ENCODE results near the gene IP6K2.

Gene IP6K2

DNA sequence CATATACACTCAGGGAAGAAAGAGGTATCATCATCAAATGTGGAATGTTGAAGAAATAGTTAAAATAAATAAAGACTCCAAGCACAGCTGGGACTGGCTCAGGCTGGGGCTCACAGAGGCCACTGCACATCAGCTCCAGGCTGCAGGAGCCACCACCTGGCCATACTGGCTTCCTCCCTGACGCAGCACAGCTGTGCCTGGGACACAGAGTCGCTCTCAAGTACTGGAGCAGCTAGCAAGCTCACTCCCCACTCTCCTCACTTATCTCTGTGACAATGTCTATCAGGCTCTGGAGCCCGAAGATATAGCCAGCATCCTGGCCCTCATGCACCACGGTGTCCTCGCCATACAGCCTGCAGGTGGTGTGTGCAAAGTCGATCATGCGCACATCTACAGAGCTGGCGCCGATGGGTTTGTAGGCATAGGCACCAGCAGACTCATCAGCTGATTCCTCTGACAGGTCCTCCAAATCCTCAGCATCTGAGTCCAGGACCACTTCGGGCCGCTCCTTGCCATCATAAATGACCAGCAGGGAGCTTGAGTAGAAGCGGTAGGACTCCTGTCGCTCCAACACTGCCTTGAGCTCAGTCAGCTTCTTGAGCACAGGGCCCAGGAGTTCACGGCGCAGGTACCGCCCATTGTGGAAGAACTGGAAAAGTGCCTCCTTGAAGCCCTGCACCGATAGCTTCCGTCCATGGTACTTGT is 28.8 kb downstream of the IP6K2 start:
- no peak for DNase-seq

DNA sequence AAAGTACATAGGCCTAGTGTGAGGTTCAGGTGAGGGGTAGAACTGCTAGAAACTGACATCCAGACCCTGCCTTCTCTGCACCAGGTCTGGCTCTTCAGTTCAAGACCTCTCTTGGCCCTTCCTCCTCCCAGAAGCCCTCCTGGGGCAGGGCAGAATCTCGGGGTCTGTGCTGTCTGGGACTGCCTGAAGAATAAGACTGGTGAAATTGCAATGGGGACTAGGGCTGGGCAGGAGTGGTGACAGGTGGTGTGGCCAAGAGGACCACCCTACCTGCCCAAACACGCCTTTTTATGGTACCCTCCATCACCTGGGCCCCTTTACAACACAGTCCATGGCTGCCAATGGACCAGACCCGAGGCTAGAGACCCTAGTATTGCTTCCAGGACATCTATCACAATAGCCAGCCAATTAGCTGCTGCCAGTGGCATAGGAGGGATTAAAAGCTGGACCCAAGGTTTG is 29.8 kb downstream of the IP6K2 start:
- DNase-seq, result no peak

DNA sequence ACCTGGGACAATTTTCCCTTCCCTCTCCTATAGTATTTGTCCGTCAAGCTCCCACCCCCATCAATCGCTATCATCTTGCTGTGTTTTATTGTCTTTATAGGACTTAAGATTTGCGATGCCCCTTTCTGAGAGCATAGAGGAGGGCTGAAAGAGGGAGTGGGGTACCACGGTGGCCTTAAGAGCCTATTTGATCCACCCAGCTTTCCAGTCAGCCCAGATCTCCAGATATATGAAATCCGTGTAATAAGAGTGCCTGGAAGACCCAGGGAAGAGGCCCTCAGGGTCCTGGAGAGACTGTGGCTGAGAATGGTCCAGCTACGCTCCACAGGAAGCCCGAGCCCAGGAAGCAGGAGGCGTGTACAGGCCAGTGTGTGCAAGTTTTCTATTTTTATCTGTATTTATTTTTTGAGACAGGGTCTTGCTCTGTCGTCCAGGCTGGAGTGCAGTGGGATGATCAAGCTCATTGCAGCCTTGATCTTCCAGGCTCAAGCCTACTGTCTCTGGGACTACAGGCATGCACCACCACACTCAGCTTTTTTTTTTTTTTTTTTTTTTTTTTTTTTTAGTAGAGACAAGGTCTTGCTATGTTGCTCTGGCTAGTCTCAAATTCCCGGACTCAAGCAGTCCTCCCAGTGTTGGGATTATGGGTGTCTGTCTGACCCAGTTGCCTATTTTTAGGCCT is 30.3 kb downstream of the IP6K2 start:
- no peak for DNase-seq

DNA sequence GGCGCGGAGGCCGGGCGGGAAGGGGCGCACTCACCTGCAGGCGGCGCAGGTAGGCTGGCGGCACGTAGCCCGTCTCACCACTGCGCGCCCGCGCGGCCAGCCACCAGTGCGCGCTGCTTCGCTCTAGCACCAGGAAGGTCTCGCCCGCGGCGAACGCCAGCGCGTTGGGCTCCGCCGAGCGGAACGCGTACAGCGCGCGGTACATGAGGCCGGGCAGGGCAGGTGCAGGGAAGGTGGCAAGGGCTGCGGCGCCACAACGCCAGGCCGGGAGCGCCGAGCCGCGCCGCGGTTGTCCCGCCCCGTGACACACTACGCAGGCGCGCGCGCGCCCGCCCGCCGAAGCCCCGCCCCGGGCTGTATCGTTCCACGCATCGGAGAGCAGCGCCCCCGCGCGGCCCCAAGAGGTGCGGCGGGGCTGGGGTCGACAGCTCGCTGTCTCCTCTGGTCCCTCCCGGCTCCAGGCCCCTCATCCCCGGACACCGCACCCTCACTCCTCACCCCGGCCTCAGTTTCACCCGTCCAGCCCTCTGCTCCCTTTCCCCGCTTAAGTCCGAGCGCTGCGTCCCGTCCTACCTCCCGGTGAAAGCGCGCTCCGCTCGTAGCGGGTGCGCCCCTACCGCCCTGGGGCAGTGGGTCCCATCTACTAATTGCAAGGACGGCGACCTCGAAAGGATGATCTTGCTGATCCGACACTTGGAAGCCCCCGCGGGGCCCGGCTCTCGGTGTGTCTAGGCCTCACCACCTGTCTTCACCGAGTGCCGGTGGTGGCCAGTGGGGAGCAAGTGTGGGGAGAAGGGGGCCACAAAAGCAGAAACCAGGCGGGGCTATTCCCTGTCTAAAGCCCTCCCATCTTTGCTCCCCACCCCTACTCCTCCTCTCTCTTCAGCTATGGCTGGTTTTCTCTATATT is 31.2 kb downstream of the IP6K2 start, which contains the start of gene NCKIPSD:
TSS of gene NCKIPSD (minus strand) at position 313 of the 909 bp plus-strand sequence. CDS start at position 205, 108 bp downstream.
- DNase-seq, result peak; percentile 95

DNA sequence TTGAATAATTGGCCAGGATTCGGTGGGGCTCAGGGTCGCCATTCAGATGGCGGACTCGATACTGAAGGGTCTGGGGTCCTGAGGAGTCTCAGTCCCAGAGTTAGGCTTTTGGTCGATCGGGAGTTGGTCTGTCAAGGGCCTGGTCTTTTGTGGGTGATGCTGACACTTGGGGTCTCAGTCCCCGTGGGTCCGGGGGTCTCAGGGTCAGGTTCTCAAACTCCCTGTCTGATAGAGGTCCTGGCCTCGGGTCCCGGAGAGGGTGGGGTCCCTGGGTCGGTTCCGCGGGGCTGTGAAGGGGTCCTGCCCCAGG is 31.8 kb downstream of the IP6K2 start:
- no peak for DNase-seq

DNA sequence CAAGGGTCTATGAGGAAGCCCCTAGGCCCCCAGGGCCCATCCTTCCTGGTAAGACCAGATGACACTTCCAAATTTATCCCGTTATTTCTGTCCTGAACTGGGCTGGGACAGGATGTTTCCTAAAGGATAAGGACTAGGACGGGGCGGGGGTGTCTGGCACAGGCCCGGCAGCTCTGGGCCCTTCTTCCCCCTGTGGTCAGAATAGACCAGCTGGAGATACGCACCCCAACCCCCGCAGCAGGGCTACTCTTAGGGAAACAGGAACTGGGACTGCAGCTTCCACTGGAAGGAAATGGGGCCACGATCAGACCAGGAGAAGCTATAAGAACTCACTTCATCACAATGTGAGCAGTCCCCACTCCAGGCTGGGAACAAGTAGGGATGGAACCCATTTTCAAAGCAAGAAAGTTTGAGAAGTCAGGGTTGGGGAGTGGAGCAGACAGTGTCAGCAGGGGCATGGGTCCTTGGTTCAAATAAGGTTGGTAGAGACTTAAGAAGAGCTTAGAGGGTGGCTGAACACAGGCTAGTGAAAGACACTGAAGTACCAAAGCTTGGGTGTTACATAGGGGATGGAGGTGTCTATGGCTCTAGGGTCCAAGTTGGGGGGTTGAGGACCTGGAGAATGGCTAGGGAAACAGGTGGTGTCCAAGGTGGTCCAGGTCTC is 32.4 kb downstream of the IP6K2 start:
- DNase-seq, result no peak

DNA sequence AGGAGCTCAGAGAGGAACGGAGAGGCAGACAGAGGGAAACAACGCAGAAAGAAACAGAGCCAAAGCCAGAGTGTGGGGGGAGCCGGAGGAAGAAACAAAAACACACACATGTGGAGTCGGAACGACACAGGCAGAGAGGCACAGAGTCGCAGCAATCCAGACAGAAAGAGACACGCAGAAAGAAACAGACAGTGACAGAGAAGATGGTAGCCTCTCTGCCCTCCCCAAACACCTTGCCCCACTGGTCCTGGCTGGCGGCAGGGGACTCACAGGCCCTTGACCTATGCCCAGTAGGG is 33.0 kb downstream of the IP6K2 start:
- DNase-seq, result no peak

DNA sequence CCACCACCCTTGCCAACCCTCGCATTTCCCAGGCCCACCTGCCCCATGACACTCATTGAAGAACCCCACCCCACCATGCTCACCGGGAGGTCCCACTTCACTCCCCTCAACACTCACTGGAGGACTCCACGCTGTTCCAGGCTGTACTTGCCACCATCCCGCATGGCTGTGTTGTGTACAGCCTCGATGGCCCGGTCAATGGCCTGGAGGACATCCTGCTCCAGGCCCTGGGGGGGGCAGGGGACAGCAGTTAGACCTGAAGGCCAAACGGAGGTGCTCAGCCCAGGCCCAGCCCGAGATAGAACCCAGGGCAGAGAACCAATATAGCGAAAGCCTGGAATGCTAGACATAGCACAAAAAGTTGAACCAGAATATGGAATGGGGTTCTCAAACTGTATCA is 34.2 kb downstream of the IP6K2 start:
- no peak for DNase-seq

DNA sequence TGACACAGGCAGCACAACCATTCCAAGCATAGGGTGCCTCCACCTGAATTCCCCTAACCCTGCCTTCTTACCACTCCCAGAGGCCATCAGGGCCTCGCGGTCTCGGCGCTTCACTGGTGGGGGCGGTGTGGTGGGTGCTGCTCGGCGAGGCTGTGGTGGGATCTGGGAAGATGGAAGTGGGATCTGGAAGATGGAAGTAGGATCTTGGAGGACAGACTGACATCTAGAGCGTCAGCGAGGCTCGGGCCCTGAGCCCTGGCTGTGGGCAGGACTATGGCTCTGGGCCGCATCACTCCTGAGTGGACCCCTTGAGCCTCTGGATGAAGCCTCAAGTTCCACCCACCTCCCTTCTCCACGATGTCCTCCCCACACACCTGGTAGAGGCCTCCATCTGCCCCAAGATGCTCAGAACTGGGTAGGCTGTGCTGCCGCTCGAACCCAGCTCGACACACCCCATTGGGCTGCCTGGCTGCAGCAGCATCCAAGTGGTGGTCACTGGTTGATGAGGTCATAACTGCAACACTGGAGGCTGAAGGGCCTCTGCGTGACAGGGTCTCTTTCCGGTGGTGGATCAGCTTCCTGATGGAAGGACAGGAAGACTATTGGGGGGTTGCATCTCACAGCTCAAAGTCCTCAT is 34.9 kb downstream of the IP6K2 start:
- no peak for DNase-seq

DNA sequence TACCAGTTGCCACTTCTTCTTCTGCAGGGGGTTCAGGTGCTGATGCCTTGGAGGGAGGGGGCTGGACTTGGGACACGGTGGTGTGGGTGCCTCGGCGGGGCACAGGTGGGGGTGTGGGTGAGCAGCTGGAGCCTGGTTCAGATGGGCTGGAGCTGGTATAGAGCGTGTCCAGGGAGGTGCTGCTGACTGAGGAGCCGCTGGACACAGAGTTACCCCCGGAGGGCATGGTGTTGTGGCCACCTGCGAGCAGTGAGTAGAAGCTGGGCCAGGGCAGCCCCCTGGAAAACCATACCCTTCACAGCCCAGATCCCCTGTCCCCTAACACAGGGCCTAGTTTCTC is 35.5 kb downstream of the IP6K2 start:
- no peak for DNase-seq

DNA sequence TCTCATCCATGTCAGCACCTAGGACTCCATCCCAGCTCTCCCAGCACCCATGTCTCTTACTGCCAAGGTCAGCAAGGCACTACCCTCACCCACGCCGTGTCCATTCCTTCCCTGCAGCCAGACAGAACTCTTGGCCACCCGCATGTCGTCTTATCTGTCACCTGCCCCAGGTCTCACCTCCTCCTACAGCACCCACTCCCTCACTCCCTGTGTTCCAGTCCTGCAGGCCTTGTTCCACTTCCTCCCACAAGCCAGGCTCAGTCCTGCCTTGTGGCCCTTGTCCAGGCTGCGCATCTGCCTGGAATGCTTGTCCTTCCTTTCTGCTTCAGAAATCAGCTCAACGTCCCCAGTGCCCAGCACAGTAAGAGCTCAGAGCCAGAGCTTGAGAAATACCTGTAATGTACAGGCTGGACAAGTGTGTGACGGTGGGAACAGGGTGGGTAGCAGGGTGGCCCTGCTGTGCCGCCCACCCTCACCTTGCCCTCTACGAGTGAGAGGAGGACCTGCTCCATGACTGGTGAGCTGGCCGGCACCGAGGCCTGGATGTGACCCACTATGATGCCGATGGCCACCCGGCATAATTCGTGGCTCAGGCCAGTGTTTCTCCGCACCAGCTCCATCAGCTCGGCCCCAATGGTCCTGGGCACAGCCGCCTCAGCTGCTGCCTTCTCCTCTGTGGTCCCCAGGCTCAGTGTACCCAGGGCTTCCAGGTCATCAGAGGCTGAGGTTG is 36.0 kb downstream of the IP6K2 start:
- DNase-seq, result no peak

DNA sequence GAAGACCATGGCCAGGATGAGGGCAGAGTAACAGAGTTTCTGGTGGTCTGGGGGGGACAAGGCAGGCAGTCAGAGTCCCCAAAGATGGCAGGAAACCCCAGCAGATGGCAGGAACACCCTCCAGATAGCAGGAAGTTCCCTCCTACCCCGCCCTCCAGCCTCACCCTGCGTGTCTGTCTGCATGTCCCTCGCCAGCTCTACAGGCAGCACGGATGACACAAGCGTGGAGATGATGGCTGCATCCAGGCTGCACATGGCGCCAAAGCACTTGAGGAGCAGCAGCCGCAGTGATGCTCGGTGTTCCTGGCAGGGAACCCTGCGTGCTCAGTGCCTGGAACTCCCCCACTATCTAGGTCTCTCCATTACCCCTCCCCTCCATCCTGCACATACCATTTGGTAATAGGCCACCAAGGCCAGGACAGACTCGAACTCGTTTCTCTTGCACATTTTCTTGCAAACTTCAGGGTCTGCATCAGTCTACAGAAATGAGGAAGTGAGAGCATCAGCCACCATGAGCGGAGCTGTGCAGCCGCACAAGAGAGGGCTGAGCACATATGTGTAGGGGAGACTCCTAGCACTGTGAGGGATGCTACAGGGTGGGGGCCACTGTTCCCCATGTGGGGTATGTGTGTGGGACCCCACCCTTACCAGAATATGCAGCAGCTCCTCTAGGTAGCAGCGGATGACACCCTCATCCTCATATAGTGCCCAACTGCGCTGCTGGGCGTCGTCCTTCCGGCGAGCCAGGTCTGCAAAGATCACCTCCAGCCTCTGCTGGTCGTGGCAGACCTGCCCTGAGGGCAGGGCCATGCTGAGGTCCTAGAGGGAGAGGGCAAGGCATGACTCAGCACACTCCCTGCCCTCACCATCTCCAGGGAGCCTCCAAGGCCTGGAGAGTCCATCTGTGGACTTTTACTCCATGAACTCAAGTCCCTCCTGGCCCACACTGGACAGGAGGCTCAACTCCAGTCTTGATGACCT is 37.3 kb downstream of the IP6K2 start:
- DNase-seq, result no peak

DNA sequence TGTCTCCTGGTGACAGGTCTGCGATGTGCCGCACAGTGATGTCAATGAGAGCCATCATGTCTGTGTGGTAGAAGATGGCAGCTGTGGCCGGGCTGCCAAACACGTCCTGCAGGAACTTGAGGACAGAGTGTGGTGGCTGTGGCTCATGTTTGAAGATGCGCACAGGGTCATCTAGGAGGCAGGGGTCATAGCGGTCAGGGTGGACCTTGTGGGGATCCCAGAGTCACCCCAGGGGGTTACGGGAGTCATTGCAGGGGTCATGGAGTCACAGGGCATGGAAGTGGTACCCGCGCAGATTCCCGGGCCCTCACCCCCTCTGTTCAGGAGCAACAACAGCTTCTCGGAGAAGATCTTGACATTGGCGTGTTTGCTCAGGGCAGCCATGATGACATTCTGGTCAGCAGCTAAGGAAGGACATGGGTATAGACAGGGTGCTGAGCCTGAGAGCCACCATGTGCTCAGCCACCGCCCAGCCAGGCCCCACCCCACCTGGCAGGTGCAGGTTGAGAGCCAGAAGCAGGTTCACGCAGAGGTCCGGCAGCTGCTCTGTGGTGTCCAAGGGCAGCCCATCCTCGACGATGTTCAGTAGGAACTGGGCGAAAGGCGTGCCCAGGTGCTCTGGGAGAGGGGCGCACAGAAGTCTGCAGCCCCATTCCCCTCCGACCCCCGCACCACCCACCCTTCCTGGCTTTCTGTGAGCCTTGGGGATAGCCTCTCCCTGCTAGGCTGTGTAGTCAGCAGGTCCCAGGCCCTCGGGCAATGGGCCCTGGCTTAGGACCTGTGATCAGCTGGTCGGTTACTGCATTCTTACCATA is 38.2 kb downstream of the IP6K2 start:
- no peak for DNase-seq

DNA sequence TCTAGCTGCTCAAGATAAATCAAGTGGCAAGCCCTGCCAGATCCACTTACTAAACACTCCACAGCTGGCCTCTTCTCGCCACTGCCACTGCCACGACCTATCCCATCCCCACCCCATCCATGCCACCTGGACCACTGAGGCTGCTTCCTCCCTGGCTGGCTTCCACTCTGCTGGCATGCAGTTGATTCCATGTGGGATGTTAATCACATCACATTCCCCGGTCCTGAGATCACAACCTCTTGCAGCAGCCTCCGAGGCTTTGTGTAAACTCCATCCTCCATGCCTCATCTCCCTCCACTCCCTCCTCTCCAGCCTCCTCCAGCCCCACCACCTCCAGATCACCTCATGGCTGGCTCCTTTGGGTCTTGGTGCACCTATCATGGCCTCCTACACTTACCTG is 39.0 kb downstream of the IP6K2 start:
- DNase-seq, result no peak

DNA sequence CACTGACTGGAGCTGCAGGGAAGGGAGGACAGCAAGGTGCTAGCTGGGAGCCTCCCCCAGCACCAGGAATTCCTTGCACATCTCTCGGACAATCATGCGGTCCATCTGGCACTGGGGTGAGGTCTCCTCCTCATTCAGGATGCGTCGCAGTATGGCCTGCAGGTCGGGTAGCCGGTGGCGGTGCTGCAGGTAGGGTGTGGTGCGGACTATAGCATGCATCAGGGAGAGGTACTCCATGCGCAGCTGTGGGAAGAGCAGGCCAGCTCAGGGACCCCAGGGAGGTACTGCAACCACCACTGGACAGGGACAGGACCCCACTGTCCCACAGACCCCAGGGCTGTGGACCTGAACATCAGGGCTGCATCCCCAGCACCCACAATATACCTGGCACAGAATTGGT is 42.5 kb downstream of the IP6K2 start:
- no peak for DNase-seq

DNA sequence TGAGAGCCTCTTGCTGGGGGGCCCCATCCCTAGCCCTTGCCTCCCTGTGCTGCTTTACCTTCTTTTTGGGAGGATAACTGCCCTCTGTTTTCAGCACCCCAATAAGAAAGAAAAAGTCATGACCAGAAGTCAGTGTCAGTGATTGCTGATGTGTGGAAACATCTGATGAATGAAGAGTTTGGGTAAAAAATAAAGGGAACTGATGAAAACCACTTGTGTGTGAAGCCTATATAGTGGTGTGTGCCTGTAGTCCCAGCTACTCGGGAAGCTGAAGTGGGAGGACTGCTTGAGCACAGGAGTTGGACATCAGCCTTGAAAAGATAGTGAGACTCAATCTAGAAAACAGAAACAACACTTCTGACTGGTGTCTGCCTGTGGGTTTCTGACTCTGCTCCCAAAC is 44.5 kb downstream of the IP6K2 start:
- DNase-seq, result no peak

DNA sequence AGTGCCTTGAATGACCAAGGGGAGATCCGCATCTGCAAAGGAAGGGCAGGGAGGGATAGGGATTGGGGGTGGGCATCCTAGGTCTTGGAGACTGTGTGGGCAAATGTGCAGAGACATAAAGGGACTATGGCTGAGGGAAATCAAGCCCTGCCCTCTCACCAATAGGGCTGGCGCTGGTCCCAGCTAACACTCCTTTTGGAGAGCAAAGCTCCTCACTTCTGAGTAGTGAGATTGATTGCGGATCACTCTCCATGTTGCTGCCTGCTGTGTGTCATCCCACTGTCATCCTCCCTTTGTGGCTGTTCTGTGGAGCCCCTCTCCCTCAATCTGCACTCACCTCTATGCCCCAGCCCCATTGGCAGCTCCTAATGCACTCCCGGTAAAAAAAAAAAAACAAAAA is 52.1 kb downstream of the IP6K2 start:
- DNase-seq, result no peak

DNA sequence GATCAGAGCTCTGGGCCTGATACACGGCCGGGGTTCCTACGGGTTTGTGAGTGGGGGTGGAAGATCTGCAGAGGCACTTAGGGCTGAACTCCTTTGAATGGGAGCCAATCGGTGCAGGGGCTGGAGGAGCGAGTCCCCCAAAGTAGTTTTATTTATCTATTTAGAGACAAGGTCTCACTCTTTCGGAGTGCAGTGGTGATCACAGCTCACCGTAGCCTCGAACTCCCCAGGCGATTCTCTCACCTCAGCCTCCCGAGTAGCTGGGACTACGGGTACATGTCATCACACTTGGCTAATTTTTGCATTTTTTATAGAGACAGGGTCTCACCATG is 52.7 kb downstream of the IP6K2 start:
- DNase-seq, result no peak

DNA sequence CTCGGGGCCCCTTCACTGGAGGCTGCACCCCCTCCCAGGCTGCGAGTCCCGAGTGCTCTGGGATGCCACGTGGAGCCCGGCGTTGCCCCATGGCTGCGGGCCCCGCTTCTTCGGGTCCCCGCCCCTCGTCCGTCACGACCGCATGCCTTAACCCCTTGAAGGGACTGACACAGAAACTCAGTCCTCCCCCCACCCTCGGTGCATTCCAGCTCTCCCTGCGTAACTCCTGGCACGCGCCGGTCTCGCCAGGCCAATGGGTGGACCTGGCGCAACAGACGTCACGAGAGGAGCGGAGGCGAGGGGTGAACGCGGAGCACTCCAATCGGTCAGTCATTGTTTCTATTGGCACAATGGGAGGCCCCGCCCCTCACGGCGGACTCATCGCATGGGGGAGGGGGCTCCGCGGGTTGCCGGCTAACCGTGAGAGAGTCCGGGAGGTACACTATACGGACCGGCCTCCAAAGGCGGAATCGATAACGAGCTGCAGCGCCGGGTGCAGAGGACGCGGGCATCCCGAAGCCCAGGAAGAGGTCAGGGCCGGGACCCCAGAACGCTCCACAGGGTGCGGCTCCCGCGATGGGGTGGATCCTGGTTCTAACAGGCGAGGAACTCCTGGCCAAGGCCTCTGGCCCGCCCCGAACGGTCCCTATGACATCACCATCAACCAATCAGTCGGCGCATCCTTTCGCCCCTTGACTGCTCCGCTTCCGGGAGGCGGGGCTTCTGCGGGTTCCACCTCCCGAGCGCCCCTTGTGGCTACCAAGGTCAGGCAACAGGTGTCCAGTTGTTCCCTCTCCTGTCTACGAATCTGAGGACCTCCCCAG is 53.3 kb downstream of the IP6K2 start:
- peak; percentile 91 for DNase-seq
